Mammary epithelial cell (primary cell): ENCODE data around the gene ETV1.

ENCODE experiments used
- EZH2 ChIP-seq: IDR thresholded peaks from 2 replicates; pipeline ENCODE4 v1.6.1; 2012; ENCODE audit warnings: low read length, inconsistent platforms, borderline replicate concordance
- TF ChIP-seq, protein P1 (sequence below), 2 donors: IDR thresholded peaks in 1 of 2; conservative IDR thresholded peaks in 1 of 2; 2 replicates each; pipeline ENCODE4 v1.5.1; 2011 to 2012; ENCODE audit warnings: inconsistent platforms in 2 of 2, low read length in 2 of 2, mild to moderate bottlenecking in 2 of 2, control low read depth in 1 of 2, low read depth in 1 of 2; ENCODE audit not compliant: insufficient read depth in 1 of 2; ENCODE audit errors: extremely low read depth in 1 of 2

DNA sequence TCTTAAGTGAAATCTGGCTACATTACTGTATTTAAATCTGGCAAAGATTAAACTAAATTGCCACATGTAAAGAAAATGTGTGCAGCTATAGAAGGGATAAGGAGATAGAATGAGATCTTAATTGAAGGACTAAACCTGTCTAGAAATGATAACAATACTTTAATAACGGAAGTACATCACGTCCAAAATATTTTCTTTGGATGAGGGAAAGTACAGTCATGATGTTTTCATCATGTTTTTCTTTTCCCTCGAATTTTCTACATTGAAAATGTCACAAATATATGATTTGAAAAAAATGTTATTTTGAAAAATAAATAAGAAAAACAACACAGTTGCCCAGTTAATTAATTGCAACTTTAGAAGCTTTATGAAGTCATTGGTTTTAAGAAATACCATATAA lies 143.9 kb downstream of the ETV1 start:
- TF ChIP-seq, protein P1, sequence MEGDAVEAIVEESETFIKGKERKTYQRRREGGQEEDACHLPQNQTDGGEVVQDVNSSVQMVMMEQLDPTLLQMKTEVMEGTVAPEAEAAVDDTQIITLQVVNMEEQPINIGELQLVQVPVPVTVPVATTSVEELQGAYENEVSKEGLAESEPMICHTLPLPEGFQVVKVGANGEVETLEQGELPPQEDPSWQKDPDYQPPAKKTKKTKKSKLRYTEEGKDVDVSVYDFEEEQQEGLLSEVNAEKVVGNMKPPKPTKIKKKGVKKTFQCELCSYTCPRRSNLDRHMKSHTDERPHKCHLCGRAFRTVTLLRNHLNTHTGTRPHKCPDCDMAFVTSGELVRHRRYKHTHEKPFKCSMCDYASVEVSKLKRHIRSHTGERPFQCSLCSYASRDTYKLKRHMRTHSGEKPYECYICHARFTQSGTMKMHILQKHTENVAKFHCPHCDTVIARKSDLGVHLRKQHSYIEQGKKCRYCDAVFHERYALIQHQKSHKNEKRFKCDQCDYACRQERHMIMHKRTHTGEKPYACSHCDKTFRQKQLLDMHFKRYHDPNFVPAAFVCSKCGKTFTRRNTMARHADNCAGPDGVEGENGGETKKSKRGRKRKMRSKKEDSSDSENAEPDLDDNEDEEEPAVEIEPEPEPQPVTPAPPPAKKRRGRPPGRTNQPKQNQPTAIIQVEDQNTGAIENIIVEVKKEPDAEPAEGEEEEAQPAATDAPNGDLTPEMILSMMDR (conservative IDR thresholded peaks at IDR 0.05 in 1 of 2, IDR thresholded peaks at IDR 0.05 in 1 of 2; ENCODE audit: extremely low read depth in 1 of 2, insufficient read depth in 1 of 2, low read depth in 1 of 2, low read length in 2 of 2), result no peak
- TF ChIP-seq EZH2, result no peak
